GM12873 (cell line): ENCODE results near the gene NCAPG2.

Experiments
- CTCF ChIP-seq: IDR thresholded peaks from 2 replicates; pipeline ENCODE4 v1.5.1; 2012; ENCODE audit warnings: low read depth, mild to moderate bottlenecking, moderate library complexity, low read length, control low read depth; ENCODE audit not compliant: insufficient read depth; ENCODE audit errors: missing control alignments

Gene NCAPG2

GRCh38 chr7:158748335-158748734, 43.7 kb upstream of the NCAPG2 start:
- TF ChIP-seq CTCF, result no peak

GRCh38 chr7:158747408-158747807, 42.8 kb upstream of the NCAPG2 start:
- no peak for TF ChIP-seq CTCF

GRCh38 chr7:158746957-158747356, 42.4 kb upstream of the NCAPG2 start:
- TF ChIP-seq CTCF, result no peak

- TF ChIP-seq CTCF, result no peak
These were observed 40.6 kb upstream of the NCAPG2 start for GRCh38 chr7:158745057-158745715.

GRCh38 chr7:158744070-158744469, 39.5 kb upstream of the NCAPG2 start:
- TF ChIP-seq CTCF, result no peak

GRCh38 chr7:158743219-158743618, 38.6 kb upstream of the NCAPG2 start:
- TF ChIP-seq CTCF, result no peak

- TF ChIP-seq CTCF, result no peak
These were observed 37.6 kb upstream of the NCAPG2 start for GRCh38 chr7:158742065-158742821.
